Neural cell (in vitro differentiated cells): Measurements from ENCODE around the gene NOD2.

Experiments used
- CTCF ChIP-seq: fragments of 450-650 bp; IDR thresholded peaks from 2 replicates; pipeline ENCODE4 v1.5.1; 2014; ENCODE audit warnings: antibody characterized with exemption, mild to moderate bottlenecking, moderate library complexity; ENCODE audit not compliant: poor library complexity, severe bottlenecking
- EP300 ChIP-seq: fragments of 450-650 bp; conservative IDR thresholded peaks from 2 replicates; pipeline ENCODE4 v1.6.1; 2014; ENCODE audit warnings: antibody characterized with exemption, mild to moderate bottlenecking, moderate library complexity; ENCODE audit not compliant: poor library complexity, severe bottlenecking
- POLR2AphosphoS5 ChIP-seq: IDR thresholded peaks from 2 replicates; pipeline ENCODE4 v1.6.1; 2012

DNA sequence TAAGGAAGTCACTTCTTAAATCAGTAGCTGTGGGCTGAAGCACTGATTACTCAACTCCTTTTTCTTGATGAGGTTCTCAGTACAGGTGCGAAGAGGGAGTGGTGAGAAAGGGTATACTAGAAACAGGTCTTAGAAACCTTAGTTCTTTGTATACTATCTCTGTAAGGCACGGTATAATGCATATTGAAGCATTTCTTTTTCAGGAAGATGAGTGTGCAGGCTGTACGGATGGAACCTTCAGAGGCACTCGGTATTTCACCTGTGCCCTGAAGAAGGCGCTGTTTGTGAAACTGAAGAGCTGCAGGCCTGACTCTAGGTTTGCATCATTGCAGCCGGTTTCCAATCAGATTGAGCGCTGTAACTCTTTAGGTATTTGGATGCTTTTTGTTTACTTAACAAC is 87.6 kb downstream of the NOD2 start:
- TF ChIP-seq EP300: no peak
- TF ChIP-seq CTCF: no peak
- no peak for TF ChIP-seq POLR2AphosphoS5
